ENCODE measurements around the gene HAUS1. TPM values are rescaled to one million over a fixed set of nuclear protein-coding genes. Genes with fewer than 3 reads are reported as not detected.

HAUS1 gene
- total RNA-seq, 3 donors from 2014 or later: 44.9 to 62.6 (median 52.6) TPM

GRCh38 chr18:46174342-46175041, 70.3 kb downstream of the HAUS1 start:
- H3K27ac ChIP-seq: peak overlapping the region; percentile 93 to 95
- DNase-seq (ENCODE audit: low spot score in 2 of 2): peak in 1 of 2 donors; percentile 18
- H3K4me1 ChIP-seq: no peaks in the 10 kb centered on the region
- TF ChIP-seq POLR2AphosphoS5 (IDR thresholded peaks at IDR 0.05) (no peak), POLR2A (IDR thresholded peaks at IDR 0.05) (no peak)
- TF ChIP-seq, protein P1, sequence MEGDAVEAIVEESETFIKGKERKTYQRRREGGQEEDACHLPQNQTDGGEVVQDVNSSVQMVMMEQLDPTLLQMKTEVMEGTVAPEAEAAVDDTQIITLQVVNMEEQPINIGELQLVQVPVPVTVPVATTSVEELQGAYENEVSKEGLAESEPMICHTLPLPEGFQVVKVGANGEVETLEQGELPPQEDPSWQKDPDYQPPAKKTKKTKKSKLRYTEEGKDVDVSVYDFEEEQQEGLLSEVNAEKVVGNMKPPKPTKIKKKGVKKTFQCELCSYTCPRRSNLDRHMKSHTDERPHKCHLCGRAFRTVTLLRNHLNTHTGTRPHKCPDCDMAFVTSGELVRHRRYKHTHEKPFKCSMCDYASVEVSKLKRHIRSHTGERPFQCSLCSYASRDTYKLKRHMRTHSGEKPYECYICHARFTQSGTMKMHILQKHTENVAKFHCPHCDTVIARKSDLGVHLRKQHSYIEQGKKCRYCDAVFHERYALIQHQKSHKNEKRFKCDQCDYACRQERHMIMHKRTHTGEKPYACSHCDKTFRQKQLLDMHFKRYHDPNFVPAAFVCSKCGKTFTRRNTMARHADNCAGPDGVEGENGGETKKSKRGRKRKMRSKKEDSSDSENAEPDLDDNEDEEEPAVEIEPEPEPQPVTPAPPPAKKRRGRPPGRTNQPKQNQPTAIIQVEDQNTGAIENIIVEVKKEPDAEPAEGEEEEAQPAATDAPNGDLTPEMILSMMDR (IDR thresholded peaks at IDR 0.05): no peak
- no peaks in the 10 kb centered on the region for H3K36me3 ChIP-seq
- intact Hi-C loops (cut with DNase I; ENCODE audit: low total_unique reads): loop anchor here (10.0 kb wide), 1 partner anchor 300 kb away; no protein-coding TSS in a partner anchor
- H3K27me3 ChIP-seq: no peaks in the 10 kb centered on the region
- peak overlapping the region; percentile 99 to 100 (median 99) for H3K4me3 ChIP-seq
- no peaks in the 10 kb centered on the region for H3K9me3 ChIP-seq

- no peaks in the 10 kb centered on the region for H3K27me3 ChIP-seq
- no peak overlapping the region for H3K27ac ChIP-seq
- peak overlapping the region in 2 of 3 donors; percentile 99 to 100 for H3K4me3 ChIP-seq
- no peaks in the 10 kb centered on the region for H3K9me3 ChIP-seq
- H3K4me1 ChIP-seq: no peaks in the 10 kb centered on the region
- intact Hi-C loops (cut with DNase I; ENCODE audit: low total_unique reads): loop anchor here (10.0 kb wide), 1 partner anchor 299 kb away; no protein-coding TSS in a partner anchor
- H3K36me3 ChIP-seq: no peaks in the 10 kb centered on the region
- no peak for DNase-seq (ENCODE audit: low spot score in 2 of 2)
- TF ChIP-seq, protein P1 (IDR thresholded peaks at IDR 0.05): no peak
- TF ChIP-seq POLR2AphosphoS5 (IDR thresholded peaks at IDR 0.05) (no peak), POLR2A (IDR thresholded peaks at IDR 0.05) (no peak)
Measured at GRCh38 chr18:46176001-46176400, 71.8 kb downstream of the HAUS1 start.

Other genes with a start within 250 kb of the HAUS1 start
- gene EPG5, start 137.1 kb upstream of the HAUS1 start, total RNA-seq: 10 to 100 TPM; 38.7 to 64.5 (median 48.8) TPM
- gene PSTPIP2, start 32.1 kb upstream of the HAUS1 start, total RNA-seq: 10 to 100 TPM in 2 of 3 donors, 1 to 10 TPM in 1; 6.4 to 22.2 (median 14.7) TPM
- gene ATP5F1A, start 6.1 kb upstream of the HAUS1 start, total RNA-seq: 100 to 1,000 TPM; 357 to 408 (median 391) TPM